Transverse colon (tissue), 4 donors: Measurements from ENCODE around the gene DHRS7C. TPM values are rescaled to one million over a fixed set of nuclear protein-coding genes. Genes with fewer than 3 reads are reported as not detected.

Source experiments
- DNase-seq: peaks from one replicate; pipeline ENCODE4 v3.0.0-alpha.2; 2019
- H3K27ac ChIP-seq, 4 donors: fragments of 200-600 bp; sonication (generic); 2 replicates each; pipeline ENCODE4 v1.5.1; 2016 to 2018; ENCODE audit warnings: inconsistent platforms in 4 of 4
- H3K27me3 ChIP-seq: fragments of 200-600 bp; sonication (generic); 2 replicates; pipeline ENCODE4 v1.5.1; 2017; ENCODE audit warnings: inconsistent platforms
- H3K36me3 ChIP-seq, 4 donors: fragments of 200-600 bp; sonication (generic); 2 replicates each; pipeline ENCODE4 v1.5.1; 2017 to 2019; ENCODE audit warnings: inconsistent platforms in 4 of 4
- H3K4me1 ChIP-seq, 4 donors: fragments of 200-600 bp; sonication (generic); 2 replicates each; pipeline ENCODE4 v1.5.1; 2017 to 2020; ENCODE audit warnings: inconsistent platforms in 4 of 4
- H3K4me3 ChIP-seq, 4 donors: fragments of 200-600 bp; sonication (generic); 1 replicate in 1 of 4; 2 replicates in 3 of 4; pipeline versions ENCODE4 v1.5.1 to v1.6.1; 2017 to 2019; ENCODE audit warnings: inconsistent platforms in 4 of 4
- H3K9me3 ChIP-seq, 2 donors: fragments of 200-600 bp; sonication (generic); 2 replicates each; pipeline ENCODE4 v1.5.1; 2017 to 2019; ENCODE audit warnings: inconsistent platforms in 2 of 2
- CTCF ChIP-seq, 5 experiments: fragments of 200-600 bp in 3 of 5; fragments of 450-650 bp in 2 of 5; sonication (generic) in 3 of 5; IDR thresholded peaks; 1 replicate in 2 of 5; 2 replicates in 3 of 5; pipeline ENCODE4 v1.5.1; 2016 to 2017; ENCODE audit warnings: antibody characterized with exemption in 5 of 5, inconsistent platforms in 3 of 5, mild to moderate bottlenecking in 2 of 5, moderate library complexity in 1 of 5
- EP300 ChIP-seq: sonication (generic); formaldehyde crosslinking; IDR thresholded peaks from one replicate; pipeline ENCODE4 v1.6.1; 2017; ENCODE audit warnings: antibody characterized with exemption, low read depth
- POLR2A ChIP-seq: fragments of 450-650 bp; IDR thresholded peaks from one replicate; pipeline ENCODE4 v1.6.1; 2016; ENCODE audit warnings: antibody characterized with exemption, mild to moderate bottlenecking, moderate library complexity
- POLR2AphosphoS5 ChIP-seq, 3 donors: sonication (generic); formaldehyde crosslinking; IDR thresholded peaks; one replicate each; pipeline ENCODE4 v1.6.1; 2016; ENCODE audit warnings: antibody characterized with exemption in 3 of 3
- WGBS, 2 donors: methylation state at CpG; one replicate each; pipeline ENCODE4 v1.1.5; 2018; ENCODE audit warnings: low coverage in 1 of 2; 5-methylcytosine and 5-hydroxymethylcytosine counted together
- in situ Hi-C, 4 donors: fragments of 200-750 bp; cut with MboI; loops; one replicate each; pipeline versions ENCODE4 v1.15.0 to v1.15.1; 2017; ENCODE audit warnings: low sequenced_read_pairs in 3 of 4, low pct_ligation_motif_present in 1 of 4, low pct_unique_long_range_greater_than_20kb in 1 of 4
- intact Hi-C: fragments of 100-400 bp; cut with DNase I; formaldehyde crosslinking; loops from one replicate; pipeline ENCODE4 v1.15.1; 2023; ENCODE audit warnings: low total_unique reads
- total RNA-seq, 4 donors: library from RNA; depleted of rRNA; stranded (reverse); fragments of >200 nt; gene quantifications; one replicate each; pipeline ENCODE4 v1.1.0, GENCODE V29; 2016

DHRS7C gene
- total RNA-seq, 4 donors from 2014 or later: not detected

- H3K27ac ChIP-seq: no peak overlapping the region
- no peaks in the 10 kb centered on the region for H3K9me3 ChIP-seq
- 83 to 91% methylated on average over 9 of the region's 9 CpGs for WGBS, 2 donors
- DNase-seq: no peak
- no peak overlapping the region for H3K4me3 ChIP-seq
- no peaks in the 10 kb centered on the region for H3K27me3 ChIP-seq
- no peaks in the 10 kb centered on the region for H3K4me1 ChIP-seq
- no peaks in the 10 kb centered on the region for H3K36me3 ChIP-seq
- intact Hi-C loops (no loop called here), in situ Hi-C loops (no loop called here)
- TF ChIP-seq POLR2A (no peak), CTCF (IDR thresholded peaks at IDR 0.05) (no peak), POLR2AphosphoS5 (IDR thresholded peaks at IDR 0.05) (no peak), EP300 (no peak)
Observed at GRCh38 chr17:9776911-9777310, 14.5 kb downstream of the DHRS7C start.

- Histone ChIP-seq H3K27me3 (no peaks in the 10 kb centered on the region), H3K36me3 (no peaks in the 10 kb centered on the region), H3K4me1 (no peaks in the 10 kb centered on the region), H3K4me3 (no peak overlapping the region), H3K27ac (no peak overlapping the region), H3K9me3 (no peaks in the 10 kb centered on the region)
- DNase-seq: no peak
- TF ChIP-seq CTCF (IDR thresholded peaks at IDR 0.05): no peak
- no peak for TF ChIP-seq POLR2AphosphoS5 (IDR thresholded peaks at IDR 0.05)
- no peak for TF ChIP-seq POLR2A
- no peak for TF ChIP-seq EP300
- 81 to 100% methylated on average over 2 to 19 of the region's 19 CpGs for WGBS, 2 donors
- in situ Hi-C loops: no loop called here
- intact Hi-C loops: no loop called here
Observed at GRCh38 chr17:9772658-9773057, 18.7 kb downstream of the DHRS7C start.

- 96% methylated on average over 27 of the region's 27 CpGs; no CpG with 5 or more reads in 1 of the 2 donors for WGBS, 2 donors
- no peak for TF ChIP-seq POLR2AphosphoS5 (IDR thresholded peaks at IDR 0.05)
- TF ChIP-seq POLR2A: no peak
- TF ChIP-seq EP300: no peak
- TF ChIP-seq CTCF (IDR thresholded peaks at IDR 0.05): no peak
- H3K36me3 ChIP-seq: no peaks in the 10 kb centered on the region
- H3K4me1 ChIP-seq: no peaks in the 10 kb centered on the region
- no peak overlapping the region for H3K27ac ChIP-seq
- intact Hi-C loops: no loop called here
- in situ Hi-C loops: no loop called here
- H3K4me3 ChIP-seq: no peak overlapping the region
- no peaks in the 10 kb centered on the region for H3K9me3 ChIP-seq
- no peak for DNase-seq
- H3K27me3 ChIP-seq: no peaks in the 10 kb centered on the region
Observed at GRCh38 chr17:9771465-9771864, 19.9 kb downstream of the DHRS7C start.

- H3K9me3 ChIP-seq: no peaks in the 10 kb centered on the region
- DNase-seq: no peak
- H3K27me3 ChIP-seq: no peaks in the 10 kb centered on the region
- in situ Hi-C loops: no loop called here
- H3K36me3 ChIP-seq: no peaks in the 10 kb centered on the region
- 84% methylated on average over 15 of the region's 15 CpGs; no CpG with 5 or more reads in 1 of the 2 donors for WGBS, 2 donors
- H3K4me1 ChIP-seq: no peaks in the 10 kb centered on the region
- H3K4me3 ChIP-seq: no peak overlapping the region
- intact Hi-C loops: no loop called here
- H3K27ac ChIP-seq: no peak overlapping the region
- TF ChIP-seq POLR2AphosphoS5 (IDR thresholded peaks at IDR 0.05) (no peak), EP300 (no peak), POLR2A (no peak), CTCF (IDR thresholded peaks at IDR 0.05) (no peak)
Observed at GRCh38 chr17:9769036-9769695, 22.2 kb downstream of the DHRS7C start.
